Activated naive CD4-positive, alpha-beta T cell treated with anti-CD3 and anti-CD28 coated beads, Interleukin-2, amount 10 ng/mL, durations not matched to agents 7 days and 5 days (primary cell): Measurements from ENCODE around the gene SORL1.
A peak's percentile ranks its signal among the peaks of the same experiment; 100 is the strongest.

Experiments used
- CTCF ChIA-PET: fragments of 350-600 bp; sonication (Branson Sonifier 250); formaldehyde crosslinking; loops from one replicate; lab custom pipeline; 2021; ENCODE audit warnings: antibody characterized with exemption; lab: Charles Lee
- DNase-seq: peaks from one replicate; pipeline ENCODE4 v3.0.0-alpha.2; 2020
- H3K27ac Mint-ChIP-seq: one replicate; pipeline ENCODE4 v1.8.0; 2021; ENCODE audit warnings: mild to moderate bottlenecking, moderate library complexity, mixed read lengths
- H3K27me3 Mint-ChIP-seq: one replicate; pipeline ENCODE4 v1.8.0; 2021; ENCODE audit warnings: mild to moderate bottlenecking, mixed read lengths
- H3K36me3 Mint-ChIP-seq: one replicate; pipeline ENCODE4 v1.8.0; 2021; ENCODE audit warnings: mixed read lengths
- H3K4me1 Mint-ChIP-seq: one replicate; pipeline ENCODE4 v1.8.0; 2021; ENCODE audit warnings: mixed read lengths
- H3K4me3 Mint-ChIP-seq: one replicate; pipeline ENCODE4 v1.8.0; 2021; ENCODE audit warnings: mild to moderate bottlenecking, moderate library complexity, mixed read lengths
- H3K9me3 Mint-ChIP-seq: one replicate; pipeline ENCODE4 v1.8.0; 2021; ENCODE audit warnings: mixed read lengths

Gene SORL1

GRCh38 chr11:121555121-121555520 lies 103.0 kb downstream of the SORL1 start:
- no peak overlapping the region for H3K27ac Mint-ChIP-seq

GRCh38 chr11:121556937-121557336 lies 104.8 kb downstream of the SORL1 start:
- CTCF ChIA-PET: no interaction called here
- Mint-ChIP-seq H3K9me3 (no peaks in the 10 kb centered on the region), H3K4me3 (no peak overlapping the region), H3K4me1 (peaks cover 9% of the 10 kb centered on the region), H3K36me3 (peaks cover 83% of the 10 kb centered on the region), H3K27ac (no peak overlapping the region), H3K27me3 (no peaks in the 10 kb centered on the region)
- DNase-seq: no peak

More at GRCh38 chr11:121555121-121555520, 103.0 kb downstream of the SORL1 start:
- H3K9me3 Mint-ChIP-seq: no peaks in the 10 kb centered on the region
- H3K36me3 Mint-ChIP-seq: peaks cover 79% of the 10 kb centered on the region
- peaks cover 9% of the 10 kb centered on the region for H3K4me1 Mint-ChIP-seq
- CTCF ChIA-PET: interaction anchor here (1.9 kb wide), 1 partner anchor 9 kb away, joined by 4 read pairs; no protein-coding TSS in a partner anchor
- no peak for DNase-seq
- H3K4me3 Mint-ChIP-seq: no peak overlapping the region
- H3K27me3 Mint-ChIP-seq: no peaks in the 10 kb centered on the region

GRCh38 chr11:121557348-121557747 lies 105.2 kb downstream of the SORL1 start:
- Mint-ChIP-seq H3K4me1 (peaks cover 9% of the 10 kb centered on the region), H3K27ac (no peak overlapping the region), H3K9me3 (no peaks in the 10 kb centered on the region), H3K27me3 (no peaks in the 10 kb centered on the region), H3K4me3 (no peak overlapping the region), H3K36me3 (peaks cover 83% of the 10 kb centered on the region)
- no peak for DNase-seq
- CTCF ChIA-PET: no interaction called here

- Mint-ChIP-seq H3K4me1 (peaks cover 9% of the 10 kb centered on the region), H3K9me3 (no peaks in the 10 kb centered on the region), H3K27me3 (no peaks in the 10 kb centered on the region), H3K36me3 (peaks cover 75% of the 10 kb centered on the region), H3K27ac (no peak overlapping the region), H3K4me3 (no peak overlapping the region)
- CTCF ChIA-PET: no interaction called here
- DNase-seq: no peak
Measured at GRCh38 chr11:121559606-121560200, 107.6 kb downstream of the SORL1 start.

- DNase-seq: no peak
- peaks cover 76% of the 10 kb centered on the region for H3K36me3 Mint-ChIP-seq
- no peaks in the 10 kb centered on the region for H3K9me3 Mint-ChIP-seq
- CTCF ChIA-PET: interaction anchor here (1.2 kb wide), 1 partner anchor 31 kb away, joined by 5 read pairs; no protein-coding TSS in a partner anchor
- no peak overlapping the region for H3K4me3 Mint-ChIP-seq
- H3K27ac Mint-ChIP-seq: no peak overlapping the region
- H3K4me1 Mint-ChIP-seq: peaks cover 9% of the 10 kb centered on the region
- H3K27me3 Mint-ChIP-seq: no peaks in the 10 kb centered on the region
Measured at GRCh38 chr11:121560236-121560635, 108.1 kb downstream of the SORL1 start.

GRCh38 chr11:121561240-121561639 lies 109.1 kb downstream of the SORL1 start:
- Mint-ChIP-seq H3K4me3 (no peak overlapping the region), H3K36me3 (peaks cover 72% of the 10 kb centered on the region), H3K27me3 (no peaks in the 10 kb centered on the region)

GRCh38 chr11:121561716-121562115 lies 109.6 kb downstream of the SORL1 start:
- no peak overlapping the region for H3K27ac Mint-ChIP-seq
- peaks cover 5% of the 10 kb centered on the region for H3K4me1 Mint-ChIP-seq

More at GRCh38 chr11:121561240-121561639, 109.1 kb downstream of the SORL1 start:
- no peak overlapping the region for H3K27ac Mint-ChIP-seq
- H3K4me1 Mint-ChIP-seq: peaks cover 9% of the 10 kb centered on the region
- H3K9me3 Mint-ChIP-seq: no peaks in the 10 kb centered on the region
- CTCF ChIA-PET: interaction anchor here (1.2 kb wide), 1 partner anchor 30 kb away, joined by 5 read pairs; no protein-coding TSS in a partner anchor
- DNase-seq: no peak

GRCh38 chr11:121563003-121563402 lies 110.9 kb downstream of the SORL1 start:
- Mint-ChIP-seq H3K27me3 (no peaks in the 10 kb centered on the region), H3K4me3 (no peak overlapping the region), H3K9me3 (no peaks in the 10 kb centered on the region), H3K4me1 (no peaks in the 10 kb centered on the region), H3K27ac (no peak overlapping the region), H3K36me3 (peaks cover 70% of the 10 kb centered on the region)
- CTCF ChIA-PET: interaction anchor here (1.0 kb wide), 1 partner anchor 11 kb away, joined by 3 read pairs; no protein-coding TSS in a partner anchor
- DNase-seq: no peak

More at GRCh38 chr11:121561716-121562115, 109.6 kb downstream of the SORL1 start:
- no peaks in the 10 kb centered on the region for H3K9me3 Mint-ChIP-seq
- H3K4me3 Mint-ChIP-seq: no peak overlapping the region
- DNase-seq: no peak
- CTCF ChIA-PET: interaction anchor here (1.2 kb wide), 1 partner anchor 29 kb away, joined by 5 read pairs; no protein-coding TSS in a partner anchor
- peaks cover 68% of the 10 kb centered on the region for H3K36me3 Mint-ChIP-seq
- H3K27me3 Mint-ChIP-seq: no peaks in the 10 kb centered on the region

- Mint-ChIP-seq H3K4me1 (no peaks in the 10 kb centered on the region), H3K27ac (peak overlapping the region; percentile 74), H3K36me3 (peaks cover 67% of the 10 kb centered on the region), H3K27me3 (no peaks in the 10 kb centered on the region), H3K4me3 (no peak overlapping the region), H3K9me3 (no peaks in the 10 kb centered on the region)
- no peak for DNase-seq
- CTCF ChIA-PET: interaction anchor here (0.6 to 1.6 kb wide), 4 partner anchors 10 to 54 kb away, joined by 3 read pairs; no protein-coding TSS in a partner anchor
Measured at GRCh38 chr11:121563900-121564822, 112.0 kb downstream of the SORL1 start.

- Mint-ChIP-seq H3K27ac (no peak overlapping the region), H3K36me3 (peaks cover 65% of the 10 kb centered on the region), H3K27me3 (no peaks in the 10 kb centered on the region), H3K4me3 (no peak overlapping the region), H3K4me1 (no peaks in the 10 kb centered on the region), H3K9me3 (no peaks in the 10 kb centered on the region)
- CTCF ChIA-PET: interaction anchor here (1.6 kb wide), 1 partner anchor 12 kb away, joined by 3 read pairs; no protein-coding TSS in a partner anchor
- no peak for DNase-seq
Measured at GRCh38 chr11:121564948-121565684, 113.0 kb downstream of the SORL1 start.

- Mint-ChIP-seq H3K27me3 (no peaks in the 10 kb centered on the region), H3K9me3 (no peaks in the 10 kb centered on the region), H3K36me3 (peaks cover 64% of the 10 kb centered on the region), H3K4me3 (no peak overlapping the region), H3K27ac (peak overlapping the region; percentile 69), H3K4me1 (no peaks in the 10 kb centered on the region)
- CTCF ChIA-PET: interaction anchor here (1.2 kb wide), 1 partner anchor 11 kb away, joined by 3 read pairs; no protein-coding TSS in a partner anchor
- no peak for DNase-seq
Measured at GRCh38 chr11:121566279-121567168, 114.4 kb downstream of the SORL1 start.

- no peaks in the 10 kb centered on the region for H3K4me1 Mint-ChIP-seq
- no peaks in the 10 kb centered on the region for H3K9me3 Mint-ChIP-seq
- no peak overlapping the region for H3K27ac Mint-ChIP-seq
- H3K27me3 Mint-ChIP-seq: no peaks in the 10 kb centered on the region
- no peak overlapping the region for H3K4me3 Mint-ChIP-seq
- H3K36me3 Mint-ChIP-seq: peaks cover 65% of the 10 kb centered on the region
- no peak for DNase-seq
- CTCF ChIA-PET: interaction anchor here (1.3 kb wide), 1 partner anchor 9 kb away, joined by 3 read pairs; no protein-coding TSS in a partner anchor
Measured at GRCh38 chr11:121567995-121568394, 115.9 kb downstream of the SORL1 start.
